ENCODE data around the gene PGM1. TPM values are rescaled to one million over a fixed set of nuclear protein-coding genes. Genes with fewer than 3 reads are reported as not detected.

PGM1 gene
- total RNA-seq, 1 experiment from 2014 or later: 54.6 TPM

DNA sequence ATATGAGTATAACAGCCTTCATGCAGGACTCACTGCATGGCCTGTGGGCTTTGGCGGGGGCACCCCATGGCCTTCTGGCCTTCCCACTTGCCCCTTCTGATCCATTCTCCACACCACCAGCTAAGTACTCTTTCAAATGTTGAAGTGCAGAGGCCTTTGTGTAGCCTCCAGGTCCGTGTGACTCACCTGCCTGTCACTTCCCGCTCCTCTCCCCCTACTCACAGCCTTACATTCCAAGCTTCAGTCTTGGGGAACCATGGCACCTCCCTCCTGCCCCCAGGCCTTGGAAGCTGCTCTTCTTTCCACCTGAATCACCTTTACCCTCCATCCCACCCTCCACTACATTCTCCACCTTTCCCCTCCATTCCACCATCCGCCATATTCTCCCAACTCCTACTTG lies 69.6 kb downstream of the PGM1 start (continued):
- TF ChIP-seq EZH2phosphoT487 (IDR thresholded peaks at IDR 0.05; ENCODE audit: borderline replicate concordance): no peak
- no peak; the same call in none of the 2 replicates for TF ChIP-seq CEBPB (IDR thresholded peaks at IDR 0.05; ENCODE audit: low read depth)
- TF ChIP-seq, protein P1, sequence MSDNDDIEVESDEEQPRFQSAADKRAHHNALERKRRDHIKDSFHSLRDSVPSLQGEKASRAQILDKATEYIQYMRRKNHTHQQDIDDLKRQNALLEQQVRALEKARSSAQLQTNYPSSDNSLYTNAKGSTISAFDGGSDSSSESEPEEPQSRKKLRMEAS (IDR thresholded peaks at IDR 0.05): 0 out of 2 replicates have a peak, but pooled peaks have one; percentile 48
- TF ChIP-seq YY1 (IDR thresholded peaks at IDR 0.05; ENCODE audit: extremely low read depth, insufficient replicate concordance, low read depth, low read length): peak; percentile 38
- TF ChIP-seq RAD21 (IDR thresholded peaks at IDR 0.05; ENCODE audit: low read depth): no peak
- TF ChIP-seq EGR1 (IDR thresholded peaks at IDR 0.05; ENCODE audit: low read depth): 0 out of 2 replicates have a peak, but pooled peaks have one; percentile 32
- 0 out of 2 replicates have a peak, but pooled peaks have one; percentile 35 for TF ChIP-seq SRF (IDR thresholded peaks at IDR 0.05; ENCODE audit: low read depth)
- TF ChIP-seq, protein P2, sequence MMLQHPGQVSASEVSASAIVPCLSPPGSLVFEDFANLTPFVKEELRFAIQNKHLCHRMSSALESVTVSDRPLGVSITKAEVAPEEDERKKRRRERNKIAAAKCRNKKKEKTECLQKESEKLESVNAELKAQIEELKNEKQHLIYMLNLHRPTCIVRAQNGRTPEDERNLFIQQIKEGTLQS (IDR thresholded peaks at IDR 0.05): no peak
- TF ChIP-seq, protein P3, sequence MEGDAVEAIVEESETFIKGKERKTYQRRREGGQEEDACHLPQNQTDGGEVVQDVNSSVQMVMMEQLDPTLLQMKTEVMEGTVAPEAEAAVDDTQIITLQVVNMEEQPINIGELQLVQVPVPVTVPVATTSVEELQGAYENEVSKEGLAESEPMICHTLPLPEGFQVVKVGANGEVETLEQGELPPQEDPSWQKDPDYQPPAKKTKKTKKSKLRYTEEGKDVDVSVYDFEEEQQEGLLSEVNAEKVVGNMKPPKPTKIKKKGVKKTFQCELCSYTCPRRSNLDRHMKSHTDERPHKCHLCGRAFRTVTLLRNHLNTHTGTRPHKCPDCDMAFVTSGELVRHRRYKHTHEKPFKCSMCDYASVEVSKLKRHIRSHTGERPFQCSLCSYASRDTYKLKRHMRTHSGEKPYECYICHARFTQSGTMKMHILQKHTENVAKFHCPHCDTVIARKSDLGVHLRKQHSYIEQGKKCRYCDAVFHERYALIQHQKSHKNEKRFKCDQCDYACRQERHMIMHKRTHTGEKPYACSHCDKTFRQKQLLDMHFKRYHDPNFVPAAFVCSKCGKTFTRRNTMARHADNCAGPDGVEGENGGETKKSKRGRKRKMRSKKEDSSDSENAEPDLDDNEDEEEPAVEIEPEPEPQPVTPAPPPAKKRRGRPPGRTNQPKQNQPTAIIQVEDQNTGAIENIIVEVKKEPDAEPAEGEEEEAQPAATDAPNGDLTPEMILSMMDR (IDR thresholded peaks at IDR 0.05 in 2 of 3, conservative IDR thresholded peaks at IDR 0.05 in 1 of 3; ENCODE audit: borderline replicate concordance in 1 of 3, insufficient read depth in 1 of 3, low read depth in 2 of 3, low read length in 2 of 3): no peak
- no peak for TF ChIP-seq ELF1 (IDR thresholded peaks at IDR 0.05; ENCODE audit: borderline replicate concordance, low read depth)
- peak; percentile 46 for TF ChIP-seq TCF7L2 (IDR thresholded peaks at IDR 0.05; ENCODE audit: borderline replicate concordance, extremely low read depth, insufficient read depth, insufficient read length)
- TF ChIP-seq POLR2A (IDR thresholded peaks at IDR 0.05; ENCODE audit: borderline replicate concordance, extremely low read depth, insufficient read depth, insufficient read length): no peak

DNA sequence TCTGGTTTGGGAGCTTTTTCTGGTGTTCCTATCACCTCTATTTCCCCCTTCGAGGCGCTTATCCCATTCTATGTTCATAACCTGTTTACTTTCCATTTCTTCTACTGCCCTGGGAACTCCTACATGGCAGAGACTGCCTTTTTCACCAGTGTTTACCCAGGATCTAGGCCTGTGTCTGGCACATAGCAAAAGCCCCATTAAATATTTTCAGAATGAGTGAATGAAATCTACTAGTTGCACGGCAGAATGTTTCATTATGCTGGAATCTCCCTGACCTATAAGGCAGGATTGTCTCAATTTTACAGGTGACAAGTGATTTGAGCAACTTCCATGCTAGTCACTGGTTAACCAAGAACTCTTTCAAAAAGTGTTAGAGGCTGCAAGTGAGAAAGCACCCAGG lies 70.1 kb downstream of the PGM1 start:
- POLR2A ChIA-PET: interaction anchor here (1.2 to 2.0 kb wide), 2 partner anchors 28 to 47 kb away, joined by 3 to 12 read pairs; no protein-coding TSS in a partner anchor
- DNase-seq (ENCODE audit: low read depth, low spot score): peak; percentile 19
- H3K9me3 ChIP-seq (ENCODE audit: control insufficient read depth in 1 of 2, insufficient read depth in 1 of 2, low read depth in 1 of 2, low read length in 2 of 2): peaks cover 0 to 15% of the 10 kb centered on the region in 2 experiments; a peak in 1 of 4 replicates
- peak overlapping the region; percentile 61 for H3K9ac ChIP-seq (ENCODE audit: low read length)
- TF ChIP-seq CEBPB (IDR thresholded peaks at IDR 0.05; ENCODE audit: low read depth): no peak
- no peak for TF ChIP-seq TCF7L2 (IDR thresholded peaks at IDR 0.05; ENCODE audit: borderline replicate concordance, extremely low read depth, insufficient read depth, insufficient read length)
- no peak for TF ChIP-seq EZH2phosphoT487 (IDR thresholded peaks at IDR 0.05; ENCODE audit: borderline replicate concordance)
- TF ChIP-seq, protein P1 (IDR thresholded peaks at IDR 0.05): no peak
- TF ChIP-seq FOSL1 (IDR thresholded peaks at IDR 0.05; ENCODE audit: low read depth): no peak
- no peak for TF ChIP-seq POLR2A (IDR thresholded peaks at IDR 0.05; ENCODE audit: borderline replicate concordance, extremely low read depth, insufficient read depth, insufficient read length)
- TF ChIP-seq EZH2 (IDR thresholded peaks at IDR 0.05): no peak
- TF ChIP-seq SIN3A (IDR thresholded peaks at IDR 0.05; ENCODE audit: low read depth): no peak
- TF ChIP-seq ZNF274 (IDR thresholded peaks at IDR 0.05; ENCODE audit: low read depth, low read length): no peak
- TF ChIP-seq, protein P3 (IDR thresholded peaks at IDR 0.05 in 2 of 3, conservative IDR thresholded peaks at IDR 0.05 in 1 of 3; ENCODE audit: borderline replicate concordance in 1 of 3, insufficient read depth in 1 of 3, low read depth in 2 of 3, low read length in 2 of 3): no peak
- TF ChIP-seq CBX3 (IDR thresholded peaks at IDR 0.05; ENCODE audit: low read depth): no peak
- no peak for TF ChIP-seq RAD21 (IDR thresholded peaks at IDR 0.05; ENCODE audit: low read depth)
- no peak for TF ChIP-seq YY1 (IDR thresholded peaks at IDR 0.05; ENCODE audit: extremely low read depth, insufficient replicate concordance, low read depth, low read length)
- H3K36me3 ChIP-seq (ENCODE audit: control insufficient read depth in 1 of 2, insufficient read depth in 2 of 2, low read length in 2 of 2): peaks cover 0 to 9% of the 10 kb centered on the region in 2 experiments; a peak in 1 of 4 replicates
- intact Hi-C loops (cut with micrococcal nuclease): no loop called here
- H3K79me2 ChIP-seq (ENCODE audit: insufficient read depth, low read length): no peaks in the 10 kb centered on the region
- peak overlapping the region; percentile 33 for H2AFZ ChIP-seq (ENCODE audit: low read depth, low read length, poor library complexity, severe bottlenecking)
- H3K27ac ChIP-seq (ENCODE audit: low read depth, low read length): peak overlapping the region; percentile 91
- peak overlapping the region in 1 of 2 experiments; percentile 41; a peak in 2 of 4 replicates for H3K4me3 ChIP-seq (replicated peaks in 1 of 2; ENCODE audit: low read depth in 1 of 2, low read length in 2 of 2)
- H3K9me2 ChIP-seq (ENCODE audit: insufficient read depth): no peaks in the 10 kb centered on the region
- H3K4me1 ChIP-seq (ENCODE audit: control insufficient read depth in 1 of 2, insufficient read depth in 2 of 2, low read length in 2 of 2): peaks cover 34 to 60% of the 10 kb centered on the region in 2 experiments
- ATAC-seq: no peak; the same call in 1 of the 2 replicates
- CTCF ChIA-PET: interaction anchor here (0.8 to 5.3 kb wide), 3 partner anchors 11 to 103 kb away, joined by 4 to 33 read pairs (median 15); no protein-coding TSS in a partner anchor
- H4K20me1 ChIP-seq (ENCODE audit: insufficient read depth): no peaks in the 10 kb centered on the region
- RAD21 ChIA-PET (ENCODE audit: low non-redundant PET in 1 of 2, low total read pairs in 2 of 2, uncharacterized antibody in 2 of 2, unreplicated experiment in 2 of 2): interaction anchor here (1.0 to 2.2 kb wide), 3 partner anchors 11 to 580 kb away, joined by 3 to 8 read pairs (median 3); no protein-coding TSS in a partner anchor
- H3K4me2 ChIP-seq (ENCODE audit: low read length): peak overlapping the region; percentile 68
- BruUV-seq (replicated peaks): TSS peak; percentile 30
- H3K27me3 ChIP-seq (ENCODE audit: insufficient read depth, low read length): no peaks in the 10 kb centered on the region

Data from HCT116 (cell line).